ENCODE results near the gene BTG1.
"Not testable (repeated sequence)": the region's sequence is repeated elsewhere in the genome, so short reads cannot be mapped to it uniquely, and the experiment has no call there.

The BTG1 gene

DNA sequence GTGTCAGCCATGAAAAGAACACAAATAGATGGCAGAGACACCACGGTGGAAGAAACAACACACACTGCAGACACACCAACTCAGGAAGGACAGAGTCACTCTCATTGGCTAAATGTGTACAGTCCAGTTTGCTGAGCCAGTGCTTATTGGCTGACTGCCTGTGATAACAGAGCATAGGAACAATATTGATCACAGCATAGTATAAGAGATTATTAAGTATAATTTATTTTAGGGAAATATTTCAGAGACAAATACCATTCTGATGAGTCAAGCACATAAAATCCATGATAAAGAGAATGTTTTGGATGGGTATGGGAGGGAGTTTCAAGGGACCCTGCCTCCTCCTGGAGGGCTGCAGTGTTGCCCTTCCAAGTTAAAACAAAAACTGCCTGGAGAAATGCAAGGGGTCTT, 50.9 kb downstream of the BTG1 start:
- no peak for DNase-seq

GRCh38 chr12:92094301-92094700, 51.3 kb downstream of the BTG1 start:
- not testable (repeated sequence) for DNase-seq
